ENCODE measurements around the gene CNTNAP1.
A peak's percentile ranks its signal among the peaks of the same experiment; 100 is the strongest.
"Not testable (repeated sequence)": the region's sequence is repeated elsewhere in the genome, so short reads cannot be mapped to it uniquely, and the experiment has no call there.

Gene CNTNAP1

DNA sequence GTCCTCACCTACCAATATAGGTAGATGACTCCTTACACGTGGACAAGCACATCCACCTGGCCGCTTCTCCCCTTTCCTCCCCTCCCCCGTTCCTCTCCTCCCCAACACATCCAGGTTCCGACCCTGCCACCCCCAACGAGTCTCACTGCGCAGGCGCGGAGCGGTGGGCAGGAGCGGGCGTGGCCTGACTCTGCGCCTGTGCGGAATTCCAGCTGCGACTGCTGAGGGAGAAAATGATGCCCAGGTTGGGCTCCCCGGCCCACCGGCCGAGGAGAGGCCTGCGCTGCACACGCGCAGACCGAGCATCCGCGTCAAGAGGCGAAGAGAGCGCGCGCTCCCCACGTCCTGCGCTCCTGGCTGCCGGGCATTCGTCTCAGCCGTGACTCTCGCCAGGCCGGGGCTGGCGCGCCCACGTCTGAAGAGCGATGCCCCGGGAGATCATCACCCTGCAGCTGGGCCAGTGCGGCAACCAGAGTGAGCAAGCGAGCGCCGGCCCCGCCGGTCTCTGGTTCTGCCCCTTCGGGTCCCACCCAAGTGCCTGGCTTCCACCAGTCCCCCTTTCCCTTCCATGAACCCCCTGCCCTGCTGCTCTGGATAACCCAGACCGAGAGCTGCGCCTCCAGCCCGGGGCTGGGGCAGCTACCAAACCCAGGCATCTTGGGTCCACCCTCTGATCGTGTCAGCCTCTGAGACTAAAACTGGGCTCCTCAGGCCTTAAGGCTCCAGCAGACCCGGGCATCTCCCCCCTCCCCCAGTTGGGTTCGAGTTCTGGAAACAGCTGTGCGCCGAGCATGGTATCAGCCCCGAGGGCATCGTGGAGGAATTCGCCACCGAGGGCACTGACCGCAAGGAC lies 23.0 kb upstream of the CNTNAP1 start, which contains the start of gene TUBG2:
Gene TUBG2, plus strand, starts transcription at position 206 of the 853 bp plus-strand sequence. Its CDS starts 220 bp downstream, at position 426.
- Histone ChIP-seq H3K27ac (ENCODE audit: low read depth, low read length, severe bottlenecking) (no peak within 1 kb of the TSS), H3K4me3 (ENCODE audit: extremely low read depth, insufficient read depth, low read length, poor library complexity, severe bottlenecking) (peak within 1 kb of the TSS; percentile 62), H3K36me3 (ENCODE audit: control insufficient read depth, insufficient read depth, low read length) (peaks cover 28% of the 10 kb centered on the region), H3K4me1 (ENCODE audit: control insufficient read depth, insufficient read depth, low read length, poor library complexity, severe bottlenecking) (peaks cover 7% of the 10 kb centered on the region), H3K9me3 (ENCODE audit: control insufficient read depth, low read length) (peaks cover 5% of the 10 kb centered on the region)
- 0% methylated on average over 37 to 39 of the region's 59 CpGs for WGBS, 2 experiments (ENCODE audit: insufficient coverage in 2 of 2)

DNA sequence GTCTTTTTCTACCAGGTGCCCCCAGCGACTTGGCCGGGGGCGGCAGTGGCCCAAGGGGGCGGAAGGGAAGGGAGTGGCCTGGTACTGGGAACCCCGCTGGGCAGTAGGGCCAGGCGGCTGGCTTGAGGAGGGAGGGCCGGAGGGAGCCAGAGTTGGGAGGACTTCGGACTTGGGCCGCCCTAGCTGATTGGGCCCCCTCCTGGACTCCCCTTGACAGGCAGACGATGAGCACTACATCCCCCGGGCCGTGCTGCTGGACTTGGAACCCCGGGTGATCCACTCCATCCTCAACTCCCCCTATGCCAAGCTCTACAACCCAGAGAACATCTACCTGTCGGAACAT lies 22.4 kb upstream of the CNTNAP1 start:
- 80% methylated on average over 1 of the region's 14 CpGs; no CpG with 5 or more reads in 1 of the 2 experiments for WGBS, 2 experiments (ENCODE audit: insufficient coverage in 2 of 2)
- not testable (repeated sequence) for H3K4me1 ChIP-seq (ENCODE audit: control insufficient read depth, insufficient read depth, low read length, poor library complexity, severe bottlenecking); H3K27ac ChIP-seq (ENCODE audit: low read depth, low read length, severe bottlenecking); H3K9me3 ChIP-seq (ENCODE audit: control insufficient read depth, low read length)
- Histone ChIP-seq H3K36me3 (ENCODE audit: control insufficient read depth, insufficient read depth, low read length) (peaks cover 31% of the 10 kb centered on the region), H3K4me3 (ENCODE audit: extremely low read depth, insufficient read depth, low read length, poor library complexity, severe bottlenecking) (peak overlapping the region; percentile 62)

- Histone ChIP-seq H3K36me3 (ENCODE audit: control insufficient read depth, insufficient read depth, low read length) (peaks cover 36% of the 10 kb centered on the region), H3K27ac (ENCODE audit: low read depth, low read length, severe bottlenecking) (no peak overlapping the region), H3K4me3 (ENCODE audit: extremely low read depth, insufficient read depth, low read length, poor library complexity, severe bottlenecking) (no peak overlapping the region), H3K9me3 (ENCODE audit: control insufficient read depth, low read length) (peaks cover 5% of the 10 kb centered on the region), H3K4me1 (ENCODE audit: control insufficient read depth, insufficient read depth, low read length, poor library complexity, severe bottlenecking) (peaks cover 7% of the 10 kb centered on the region)
- WGBS, 2 experiments (ENCODE audit: insufficient coverage in 2 of 2): 88 to 98% methylated on average over 3 to 4 of the region's 7 CpGs
Observed at GRCh38 chr17:42660692-42661345, 21.5 kb upstream of the CNTNAP1 start.

GRCh38 chr17:42665581-42666001 lies 16.7 kb upstream of the CNTNAP1 start:
- Histone ChIP-seq H3K4me3 (ENCODE audit: extremely low read depth, insufficient read depth, low read length, poor library complexity, severe bottlenecking) (no peak overlapping the region), H3K9me3 (ENCODE audit: control insufficient read depth, low read length) (no peaks in the 10 kb centered on the region), H3K36me3 (ENCODE audit: control insufficient read depth, insufficient read depth, low read length) (peaks cover 52% of the 10 kb centered on the region), H3K4me1 (ENCODE audit: control insufficient read depth, insufficient read depth, low read length, poor library complexity, severe bottlenecking) (peaks cover 12% of the 10 kb centered on the region), H3K27ac (ENCODE audit: low read depth, low read length, severe bottlenecking) (no peak overlapping the region)
- 87 to 92% methylated on average over 12 to 14 of the region's 14 CpGs for WGBS, 2 experiments (ENCODE audit: insufficient coverage in 2 of 2)

- peaks cover 57% of the 10 kb centered on the region for H3K36me3 ChIP-seq (ENCODE audit: control insufficient read depth, insufficient read depth, low read length)
- not testable (repeated sequence) for H3K27ac ChIP-seq (ENCODE audit: low read depth, low read length, severe bottlenecking); H3K9me3 ChIP-seq (ENCODE audit: control insufficient read depth, low read length); H3K4me1 ChIP-seq (ENCODE audit: control insufficient read depth, insufficient read depth, low read length, poor library complexity, severe bottlenecking); H3K4me3 ChIP-seq (ENCODE audit: extremely low read depth, insufficient read depth, low read length, poor library complexity, severe bottlenecking)
- 96% methylated on average over 4 of the region's 16 CpGs; no CpG with 5 or more reads in 1 of the 2 experiments for WGBS, 2 experiments (ENCODE audit: insufficient coverage in 2 of 2)
Observed at GRCh38 chr17:42666126-42666525, 16.2 kb upstream of the CNTNAP1 start.

- Histone ChIP-seq H3K9me3 (ENCODE audit: control insufficient read depth, low read length) (no peaks in the 10 kb centered on the region), H3K27ac (ENCODE audit: low read depth, low read length, severe bottlenecking) (peak overlapping the region; percentile 29), H3K36me3 (ENCODE audit: control insufficient read depth, insufficient read depth, low read length) (peaks cover 58% of the 10 kb centered on the region), H3K4me1 (ENCODE audit: control insufficient read depth, insufficient read depth, low read length, poor library complexity, severe bottlenecking) (peaks cover 5% of the 10 kb centered on the region), H3K4me3 (ENCODE audit: extremely low read depth, insufficient read depth, low read length, poor library complexity, severe bottlenecking) (no peak overlapping the region)
- 73 to 76% methylated on average over 2 to 4 of the region's 7 CpGs for WGBS, 2 experiments (ENCODE audit: insufficient coverage in 2 of 2)
Observed at GRCh38 chr17:42667088-42667951, 15.0 kb upstream of the CNTNAP1 start.

DNA sequence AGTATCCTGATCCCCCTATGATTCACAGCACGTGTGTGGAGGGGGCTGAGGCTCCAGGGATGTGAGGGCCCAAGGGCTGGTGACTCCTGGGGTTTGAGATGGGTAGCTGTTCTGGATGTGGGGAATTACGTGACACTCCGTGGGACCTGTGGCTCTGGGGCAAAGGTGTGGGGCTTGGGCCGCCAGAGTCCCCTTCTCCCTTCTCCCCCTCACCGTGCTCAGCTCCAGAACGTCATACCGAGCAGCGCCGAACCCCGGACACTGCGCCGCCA lies 12.7 kb upstream of the CNTNAP1 start:
- H3K9me3 ChIP-seq (ENCODE audit: control insufficient read depth, low read length): no peaks in the 10 kb centered on the region
- H3K27ac ChIP-seq (ENCODE audit: low read depth, low read length, severe bottlenecking): no peak overlapping the region
- no peak overlapping the region for H3K4me3 ChIP-seq (ENCODE audit: extremely low read depth, insufficient read depth, low read length, poor library complexity, severe bottlenecking)
- H3K4me1 ChIP-seq (ENCODE audit: control insufficient read depth, insufficient read depth, low read length, poor library complexity, severe bottlenecking): peaks cover 7% of the 10 kb centered on the region
- H3K36me3 ChIP-seq (ENCODE audit: control insufficient read depth, insufficient read depth, low read length): peaks cover 52% of the 10 kb centered on the region
- 32 to 70% methylated on average over 4 to 7 of the region's 12 CpGs for WGBS, 2 experiments (ENCODE audit: insufficient coverage in 2 of 2)

DNA sequence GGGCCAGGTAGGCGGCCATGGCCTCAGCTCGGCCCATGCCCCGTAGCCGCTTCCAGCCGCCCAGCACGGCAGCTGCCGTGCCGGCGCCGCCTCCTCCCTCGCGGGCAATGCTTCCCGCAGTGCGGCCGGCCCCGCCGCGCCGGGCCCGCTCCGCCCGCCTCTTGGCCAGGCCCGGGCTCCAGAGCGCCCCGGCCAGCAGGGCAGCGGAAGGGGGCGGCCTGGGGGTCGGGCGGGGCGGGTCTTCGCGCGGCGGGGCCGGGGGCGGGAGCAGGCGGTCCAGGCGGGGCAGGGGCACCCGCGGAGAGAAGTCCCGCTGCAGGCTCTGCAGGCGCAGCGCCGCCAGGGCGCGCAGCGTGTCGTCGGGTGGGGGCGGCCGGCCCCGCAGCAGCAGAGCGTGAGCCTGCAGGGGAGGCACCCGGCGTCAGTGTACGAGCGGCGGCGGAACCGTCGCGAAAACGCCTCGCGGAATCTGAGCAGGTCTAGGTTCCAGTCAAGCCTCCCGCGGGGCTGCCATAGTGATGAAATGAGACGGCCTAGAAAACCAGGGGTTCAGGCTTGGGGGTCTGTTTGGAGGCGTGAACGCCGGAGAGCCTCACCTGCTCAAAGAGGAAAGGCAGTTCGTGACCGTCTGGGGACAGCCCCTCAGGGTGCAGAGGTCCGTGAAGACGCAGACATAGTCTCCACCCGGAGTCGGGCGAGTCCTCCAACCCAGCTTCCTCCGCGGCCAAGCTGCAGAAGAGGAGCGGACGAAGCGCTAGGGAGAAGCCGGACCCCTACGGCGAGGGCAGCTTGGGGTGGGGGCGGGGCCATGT lies 12.1 kb upstream of the CNTNAP1 start:
- peaks cover 11% of the 10 kb centered on the region for H3K4me1 ChIP-seq (ENCODE audit: control insufficient read depth, insufficient read depth, low read length, poor library complexity, severe bottlenecking)
- no peak overlapping the region for H3K4me3 ChIP-seq (ENCODE audit: extremely low read depth, insufficient read depth, low read length, poor library complexity, severe bottlenecking)
- peaks cover 52% of the 10 kb centered on the region for H3K36me3 ChIP-seq (ENCODE audit: control insufficient read depth, insufficient read depth, low read length)
- no peak overlapping the region for H3K27ac ChIP-seq (ENCODE audit: low read depth, low read length, severe bottlenecking)
- 12 to 18% methylated on average over 53 to 70 of the region's 87 CpGs for WGBS, 2 experiments (ENCODE audit: insufficient coverage in 2 of 2)
- H3K9me3 ChIP-seq (ENCODE audit: control insufficient read depth, low read length): no peaks in the 10 kb centered on the region

GRCh38 chr17:42670789-42671657 lies 11.3 kb upstream of the CNTNAP1 start:
- H3K4me3 ChIP-seq (ENCODE audit: extremely low read depth, insufficient read depth, low read length, poor library complexity, severe bottlenecking): no peak overlapping the region
- 81 to 82% methylated on average over 39 to 40 of the region's 50 CpGs for WGBS, 2 experiments (ENCODE audit: insufficient coverage in 2 of 2)
- H3K36me3 ChIP-seq (ENCODE audit: control insufficient read depth, insufficient read depth, low read length): peaks cover 47% of the 10 kb centered on the region
- H3K27ac ChIP-seq (ENCODE audit: low read depth, low read length, severe bottlenecking): no peak overlapping the region
- H3K4me1 ChIP-seq (ENCODE audit: control insufficient read depth, insufficient read depth, low read length, poor library complexity, severe bottlenecking): peaks cover 18% of the 10 kb centered on the region
- no peaks in the 10 kb centered on the region for H3K9me3 ChIP-seq (ENCODE audit: control insufficient read depth, low read length)
